SK-N-SH (cell line): ENCODE data around the gene JAG1. TPM values are rescaled to one million over a fixed set of nuclear protein-coding genes. Genes with fewer than 3 reads are reported as not detected.

Experiments
- CTCF ChIA-PET: fragments of 300-600, 350-600 bp; formaldehyde crosslinking; extraction: SDS; loops from one replicate; lab custom pipeline; 2021; lab: Yijun Ruan, JAX
- POLR2A ChIA-PET: fragments of 350-600 bp; sonication (Branson Sonifier 250); formaldehyde crosslinking; extraction: SDS; loops from one replicate; lab custom pipeline; 2020; ENCODE audit warnings: antibody characterized with exemption, inconsistent platforms; lab: Yijun Ruan, JAX
- DNase-seq: peaks from one replicate; pipeline ENCODE4 v3.0.0; 2012
- H2AFZ ChIP-seq: fragments of 200-600 bp; sonication (generic); 2 replicates; pipeline ENCODE4 v1.8.1; 2016; ENCODE audit warnings: antibody characterized with exemption, mild to moderate bottlenecking, low read depth
- H3F3A ChIP-seq: fragments of 200-600 bp; sonication (generic); replicated peaks from 2 replicates; pipeline ENCODE3; 2016; ENCODE audit warnings: antibody characterized with exemption, mild to moderate bottlenecking; ENCODE audit not compliant: insufficient read depth
- H3K27ac ChIP-seq, 2 experiments: fragments of 200-500 bp in 1 of 2; fragments of 200-600 bp in 1 of 2; sonication (Bioruptor generic) in 1 of 2; sonication (generic), shearing (Covaris generic) in 1 of 2; 2 replicates each; pipeline versions ENCODE4 v1.5.1 to v1.6.1; 2014 to 2016; ENCODE audit warnings: low read depth in 2 of 2, inconsistent platforms in 1 of 2, low read length in 1 of 2, mild to moderate bottlenecking in 1 of 2, mixed read lengths in 1 of 2
- H3K27me3 ChIP-seq: fragments of 200-600 bp; sonication (generic), shearing (Covaris generic); 2 replicates; pipeline ENCODE4 v1.6.1; 2016; ENCODE audit warnings: mixed run types; ENCODE audit not compliant: insufficient read depth
- H3K36me3 ChIP-seq, 2 experiments: fragments of 200-500 bp in 1 of 2; fragments of 200-600 bp in 1 of 2; sonication (Bioruptor generic) in 1 of 2; sonication (generic) in 1 of 2; replicated peaks in 1 of 2; 2 replicates each; pipeline versions ENCODE3 to v1.5.1; 2014 to 2016; ENCODE audit warnings: low read length in 1 of 2, mild to moderate bottlenecking in 1 of 2; ENCODE audit not compliant: insufficient read depth in 2 of 2, control insufficient read depth in 1 of 2
- H3K4me1 ChIP-seq, 2 experiments: fragments of 200-500 bp in 1 of 2; fragments of 200-600 bp in 1 of 2; sonication (Bioruptor generic) in 1 of 2; sonication (generic), shearing (Covaris generic) in 1 of 2; 2 replicates each; pipeline versions ENCODE4 v1.5.1 to v1.6.1; 2014 to 2016; ENCODE audit warnings: low read depth in 1 of 2, low read length in 1 of 2, mixed run types in 1 of 2; ENCODE audit not compliant: insufficient read depth in 2 of 2, control insufficient read depth in 1 of 2
- H3K4me2 ChIP-seq: fragments of 200-600 bp; sonication (generic), shearing (Covaris generic); 2 replicates; pipeline ENCODE4 v1.6.1; 2017; ENCODE audit warnings: mixed run types
- H3K4me3 ChIP-seq, 2 experiments: fragments of 200-500 bp in 1 of 2; fragments of 200-600 bp in 1 of 2; sonication (Bioruptor generic) in 1 of 2; sonication (generic), shearing (Covaris generic) in 1 of 2; 2 replicates each; pipeline versions ENCODE4 v1.5.1 to v1.8.1; 2014 to 2016; ENCODE audit warnings: low read depth in 2 of 2, inconsistent platforms in 1 of 2, low read length in 1 of 2, mild to moderate bottlenecking in 1 of 2, mixed read lengths in 1 of 2, moderate library complexity in 1 of 2
- H3K79me2 ChIP-seq: fragments of 200-600 bp; sonication (generic); 2 replicates; pipeline ENCODE4 v1.8.1; 2017; ENCODE audit warnings: mild to moderate bottlenecking; ENCODE audit not compliant: insufficient read depth
- H3K9ac ChIP-seq: fragments of 200-600 bp; sonication (generic); 2 replicates; pipeline ENCODE4 v1.6.1; 2017; ENCODE audit warnings: mixed run types
- H3K9me2 ChIP-seq: fragments of 200-600 bp; sonication (generic); 2 replicates; pipeline ENCODE4 v1.6.1; 2017; ENCODE audit warnings: mixed run types
- H3K9me3 ChIP-seq: fragments of 200-600 bp; sonication (generic); 2 replicates; pipeline ENCODE4 v1.6.1; 2017; ENCODE audit warnings: mixed run types, mild to moderate bottlenecking, moderate library complexity
- H4K20me1 ChIP-seq: fragments of 200-600 bp; sonication (generic); 2 replicates; pipeline ENCODE4 v1.6.1; 2017; ENCODE audit warnings: mild to moderate bottlenecking, mixed run types; ENCODE audit not compliant: insufficient read depth
- CHD2 ChIP-seq: fragments of 150-350 bp; IDR thresholded peaks from 2 replicates; pipeline ENCODE4 v1.6.1; 2018; ENCODE audit warnings: low read length; ENCODE audit not compliant: partially characterized antibody
- CTCF ChIP-seq: fragments of 200-600 bp; sonication (generic); IDR thresholded peaks from 2 replicates; pipeline ENCODE4 v1.6.1; 2017; ENCODE audit warnings: antibody characterized with exemption, mild to moderate bottlenecking, moderate library complexity
- ELF1 ChIP-seq: IDR thresholded peaks from 2 replicates; pipeline ENCODE4 v1.4.0; 2012
- EP300 ChIP-seq, 2 experiments: IDR thresholded peaks; 2 replicates each; pipeline versions ENCODE4 v1.4.0 to v1.6.1; 2012; ENCODE audit warnings: borderline replicate concordance in 1 of 2, low read depth in 1 of 2, low read length in 1 of 2
- EZH2phosphoT487 ChIP-seq: fragments of 200-600 bp; sonication (generic); IDR thresholded peaks from 2 replicates; pipeline ENCODE4 v1.6.1; 2017; ENCODE audit warnings: low read depth, mixed run types, mild to moderate bottlenecking, antibody characterized with exemption, moderate library complexity, borderline replicate concordance
- FOXM1 ChIP-seq: IDR thresholded peaks from 2 replicates; pipeline ENCODE4 v1.4.0; 2012; ENCODE audit warnings: low read depth, mild to moderate bottlenecking
- GABPA ChIP-seq: IDR thresholded peaks from 2 replicates; pipeline ENCODE4 v1.4.0; 2012; ENCODE audit warnings: low read depth, mild to moderate bottlenecking
- JUND ChIP-seq: IDR thresholded peaks from 2 replicates; pipeline ENCODE4 v1.4.0; 2012
- MEF2A ChIP-seq: IDR thresholded peaks from 2 replicates; pipeline ENCODE4 v1.4.0; 2012; ENCODE audit warnings: low read depth, borderline replicate concordance
- MXI1 ChIP-seq: IDR thresholded peaks from 2 replicates; pipeline ENCODE4 v1.6.1; 2012; ENCODE audit warnings: mild to moderate bottlenecking, low read depth, low read length, improper control_type of control experiment
- POLR2AphosphoS5 ChIP-seq: IDR thresholded peaks from 2 replicates; pipeline ENCODE4 v1.6.1; 2012; ENCODE audit warnings: low read depth, low read length
- RCOR1 ChIP-seq: fragments of 150-350 bp; IDR thresholded peaks from 2 replicates; pipeline ENCODE4 v1.6.1; 2017; ENCODE audit warnings: antibody characterized with exemption, low read length
- RFX5 ChIP-seq: IDR thresholded peaks from 2 replicates; pipeline ENCODE4 v1.6.1; 2012; ENCODE audit warnings: mild to moderate bottlenecking, improper control_type of control experiment, low read length
- SMC3 ChIP-seq: IDR thresholded peaks from 2 replicates; pipeline ENCODE4 v1.6.1; 2012; ENCODE audit warnings: low read depth, low read length, improper control_type of control experiment
- TAF1 ChIP-seq: IDR thresholded peaks from 2 replicates; pipeline ENCODE4 v1.6.1; 2012; ENCODE audit warnings: low read depth, mild to moderate bottlenecking, low read length, moderate library complexity, borderline replicate concordance
- TCF12 ChIP-seq: IDR thresholded peaks from 2 replicates; pipeline ENCODE4 v1.4.0; 2012
- USF1 ChIP-seq: IDR thresholded peaks from 2 replicates; pipeline ENCODE4 v1.4.0; 2012; ENCODE audit warnings: low read depth, borderline replicate concordance
- USF2 ChIP-seq: fragments of 150-350 bp; IDR thresholded peaks from 2 replicates; pipeline ENCODE4 v1.6.1; 2017; ENCODE audit warnings: antibody characterized with exemption, low read length, low read depth, borderline replicate concordance
- ZBTB33 ChIP-seq: IDR thresholded peaks from 2 replicates; pipeline ENCODE4 v1.4.0; 2012; ENCODE audit warnings: low read depth, borderline replicate concordance
- WGBS: methylation state at CpG from one replicate; pipeline ENCODE4 v1.1.6; 2017; ENCODE audit warnings: low lambda C conversion rate; 5-methylcytosine and 5-hydroxymethylcytosine counted together
- polyA plus RNA-seq, 3 experiments: library from polyadenylated mRNA; depleted of rRNA; stranded (reverse); fragments of >200 nt; gene quantifications; 2 replicates each; pipeline ENCODE4 v1.2.3, GENCODE V29; 2012

Gene JAG1
- polyA plus RNA-seq, 1 of the 3 experiments (the other 2 are of a cell fraction), result 6.0 TPM

- Histone ChIP-seq H3K4me1 (peaks cover 5 to 10% of the 10 kb centered on the region in 2 experiments; a peak in 2 of 4 replicates), H3K4me3 (no peak overlapping the region), H3F3A (no peaks in the 10 kb centered on the region), H3K27ac (no peak overlapping the region), H3K27me3 (no peaks in the 10 kb centered on the region), H3K4me2 (no peak overlapping the region), H3K79me2 (no peaks in the 10 kb centered on the region), H3K9me3 (no peaks in the 10 kb centered on the region)
- CTCF ChIA-PET, result interaction anchor here (1.0 kb wide), 1 partner anchor 33 kb away, joined by 3 read pairs; no protein-coding TSS in a partner anchor
- DNase-seq, result no peak
- TF ChIP-seq POLR2AphosphoS5 (no peak), MXI1 (no peak), MEF2A (no peak), EZH2phosphoT487 (no peak), TCF12 (no peak), CHD2 (no peak), RCOR1 (no peak), CTCF (no peak), GABPA (no peak), TAF1 (no peak), JUND (no peak), FOXM1 (no peak), USF2 (no peak), ELF1 (no peak), ZBTB33 (no peak), SMC3 (no peak), RFX5 (no peak), EP300 (IDR thresholded peaks at IDR 0.05; ENCODE audit: borderline replicate concordance in 1 of 2, low read depth in 1 of 2, low read length in 1 of 2) (no peak), USF1 (no peak)
- TF ChIP-seq, all 33 proteins: peak for 0
- WGBS, result 93% methylated on average over 12 of the region's 12 CpGs
- POLR2A ChIA-PET, result no interaction called here
- no peaks in the 10 kb centered on the region for H4K20me1 ChIP-seq
- H3K36me3 ChIP-seq, result no peaks in the 10 kb centered on the region
- no peak overlapping the region for H3K9ac ChIP-seq
- no peak overlapping the region for H2AFZ ChIP-seq
- no peaks in the 10 kb centered on the region for H3K9me2 ChIP-seq
These were observed 32.6 kb upstream of the JAG1 start for GRCh38 chr20:10706460-10706811.
